GM10248 (cell line): ENCODE data around the gene CRHR2.

Source experiments
- CTCF ChIA-PET: fragments of 300-600 bp; sonication (Branson Sonifier 250); formaldehyde crosslinking; extraction: SDS; loops from one replicate; lab custom pipeline; 2021; ENCODE audit warnings: antibody characterized with exemption; lab: Yijun Ruan, JAX
- POLR2A ChIA-PET: fragments of 350-650 bp; sonication (Branson Sonifier 250); formaldehyde crosslinking; extraction: SDS; loops from one replicate; lab custom pipeline; 2020; ENCODE audit warnings: antibody characterized with exemption; lab: Yijun Ruan, JAX
- DNase-seq: peaks from one replicate; pipeline ENCODE4 v3.0.0; 2012; ENCODE audit errors: extremely low spot score
- TF ChIP-seq, protein P1 (sequence below): IDR thresholded peaks from 2 replicates; pipeline ENCODE4 v1.5.1; 2012; ENCODE audit warnings: mild to moderate bottlenecking, low read depth; ENCODE audit errors: extremely low read depth, missing control alignments, control extremely low read depth

CRHR2 gene

GRCh38 chr7:30649717-30650420 lies 32.4 kb downstream of the CRHR2 start:
- POLR2A ChIA-PET = no interaction called here
- CTCF ChIA-PET = no interaction called here
- TF ChIP-seq, protein P1, sequence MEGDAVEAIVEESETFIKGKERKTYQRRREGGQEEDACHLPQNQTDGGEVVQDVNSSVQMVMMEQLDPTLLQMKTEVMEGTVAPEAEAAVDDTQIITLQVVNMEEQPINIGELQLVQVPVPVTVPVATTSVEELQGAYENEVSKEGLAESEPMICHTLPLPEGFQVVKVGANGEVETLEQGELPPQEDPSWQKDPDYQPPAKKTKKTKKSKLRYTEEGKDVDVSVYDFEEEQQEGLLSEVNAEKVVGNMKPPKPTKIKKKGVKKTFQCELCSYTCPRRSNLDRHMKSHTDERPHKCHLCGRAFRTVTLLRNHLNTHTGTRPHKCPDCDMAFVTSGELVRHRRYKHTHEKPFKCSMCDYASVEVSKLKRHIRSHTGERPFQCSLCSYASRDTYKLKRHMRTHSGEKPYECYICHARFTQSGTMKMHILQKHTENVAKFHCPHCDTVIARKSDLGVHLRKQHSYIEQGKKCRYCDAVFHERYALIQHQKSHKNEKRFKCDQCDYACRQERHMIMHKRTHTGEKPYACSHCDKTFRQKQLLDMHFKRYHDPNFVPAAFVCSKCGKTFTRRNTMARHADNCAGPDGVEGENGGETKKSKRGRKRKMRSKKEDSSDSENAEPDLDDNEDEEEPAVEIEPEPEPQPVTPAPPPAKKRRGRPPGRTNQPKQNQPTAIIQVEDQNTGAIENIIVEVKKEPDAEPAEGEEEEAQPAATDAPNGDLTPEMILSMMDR = no peak
- no peak for DNase-seq

- ChIA-PET POLR2A (no interaction called here), CTCF (no interaction called here)
- TF ChIP-seq, protein P1 = no peak
- no peak for DNase-seq
Observed at GRCh38 chr7:30648744-30649540, 33.3 kb downstream of the CRHR2 start.

- no peak for DNase-seq
- TF ChIP-seq, protein P1 = no peak
- POLR2A ChIA-PET = no interaction called here
- CTCF ChIA-PET = no interaction called here
Observed at GRCh38 chr7:30647589-30648364, 34.5 kb downstream of the CRHR2 start.

DNA sequence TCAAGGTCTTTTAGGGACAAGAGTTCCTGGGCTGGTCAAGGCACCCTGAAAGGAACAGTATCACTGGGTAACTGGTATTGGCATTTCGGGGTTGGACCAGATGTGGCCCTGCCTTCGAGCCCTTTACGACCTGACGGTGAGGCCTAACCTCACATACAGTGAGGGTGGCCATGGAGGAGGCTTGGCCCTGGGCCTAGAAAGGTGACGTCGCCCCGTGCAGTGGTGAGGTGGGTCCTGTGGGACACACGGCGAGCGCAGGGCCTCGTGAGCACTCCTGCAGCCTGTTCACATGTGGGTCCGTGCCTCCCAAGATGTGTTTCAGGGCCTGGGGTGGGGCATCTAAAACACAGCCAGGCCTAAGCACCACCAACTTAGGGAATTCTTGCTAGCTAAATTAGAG lies 36.1 kb downstream of the CRHR2 start:
- CTCF ChIA-PET = no interaction called here
- DNase-seq = no peak
- POLR2A ChIA-PET = no interaction called here
- TF ChIP-seq, protein P1 = no peak

GRCh38 chr7:30645661-30646060 lies 36.6 kb downstream of the CRHR2 start:
- POLR2A ChIA-PET = no interaction called here
- TF ChIP-seq, protein P1 = no peak
- no peak for DNase-seq
- CTCF ChIA-PET = no interaction called here

GRCh38 chr7:30644286-30644955 lies 37.8 kb downstream of the CRHR2 start:
- CTCF ChIA-PET = interaction anchor here (0.9 to 2.1 kb wide), 4 partner anchors 14 to 294 kb away, joined by 3 to 6 read pairs (median 4); no protein-coding TSS in a partner anchor
- POLR2A ChIA-PET = no interaction called here
- TF ChIP-seq, protein P1 = no peak
- no peak for DNase-seq
